GM18951 (cell line): ENCODE measurements around the gene EHD4.

Experiments
- POLR2A ChIP-seq: IDR thresholded peaks from 4 replicates; pipeline ENCODE4 v1.6.1; 2011; ENCODE audit warnings: mild to moderate bottlenecking; ENCODE audit not compliant: insufficient read length, insufficient read depth; ENCODE audit errors: extremely low read depth
- in situ Hi-C: fragments of 300-500 bp; cut with MboI; formaldehyde crosslinking; loops from one replicate; pipeline ENCODE4 v1.12.0; 2022; ENCODE audit warnings: low sequenced_read_pairs, mixed read lengths, inconsistent platforms; ENCODE audit not compliant: unreplicated experiment

The EHD4 gene

DNA sequence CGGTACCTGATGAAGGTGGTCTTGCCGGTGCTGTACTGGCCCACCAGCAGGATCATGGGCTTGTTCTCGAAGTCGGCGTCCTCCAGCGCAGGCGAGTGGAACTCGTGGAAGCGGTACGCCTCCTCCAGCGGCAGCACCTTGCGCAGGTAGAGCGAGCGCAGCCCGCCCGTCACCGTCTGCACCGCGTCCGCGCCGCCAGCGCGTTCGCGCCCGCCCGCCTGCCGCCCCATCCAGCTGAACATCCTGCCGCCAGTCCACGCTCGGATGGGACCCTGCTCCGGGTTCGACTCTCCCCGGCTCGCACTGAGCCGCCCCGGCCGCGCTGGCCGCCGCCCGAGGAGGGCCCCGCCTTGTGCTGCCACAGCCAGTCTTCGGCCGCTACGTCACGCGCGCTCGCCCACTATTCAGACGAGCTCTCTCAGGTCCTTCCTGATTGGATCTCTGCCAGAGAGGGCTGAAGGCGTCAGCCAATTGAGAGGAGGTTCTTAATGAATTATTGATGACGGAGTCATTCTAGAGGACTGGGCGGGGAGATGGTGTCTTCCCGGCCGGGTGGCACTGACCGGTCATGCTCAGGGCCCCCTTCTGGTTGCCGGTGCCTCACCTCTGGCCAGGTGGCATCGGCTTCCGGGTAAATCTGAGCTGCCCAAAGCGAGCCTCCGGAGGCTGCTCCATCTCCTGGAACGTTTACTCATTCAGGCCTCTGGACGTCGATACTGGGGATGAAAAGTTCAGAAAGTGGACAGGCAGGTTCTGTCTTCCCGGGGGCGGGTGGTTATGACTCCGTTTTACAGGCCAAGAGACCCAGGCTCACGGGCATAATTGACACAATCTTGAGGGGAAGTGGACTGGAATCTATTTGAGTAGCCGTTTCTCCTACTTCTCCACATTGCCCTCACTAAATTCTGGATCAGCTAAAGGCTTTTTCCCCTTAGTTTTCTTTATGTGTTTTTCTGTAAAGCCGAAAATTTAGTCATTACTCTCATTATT is at the start of gene EHD4:
EHD4 (minus strand) TSS at position 305 of the 990 bp plus-strand sequence; CDS start at position 242, 63 bp downstream.
- in situ Hi-C loops: no loop called here
- TF ChIP-seq POLR2A: peak; percentile 95

- no peak for TF ChIP-seq POLR2A
- in situ Hi-C loops: no loop called here
Observed at GRCh38 chr15:42021593-42021992, 49.2 kb upstream of the EHD4 start.

DNA sequence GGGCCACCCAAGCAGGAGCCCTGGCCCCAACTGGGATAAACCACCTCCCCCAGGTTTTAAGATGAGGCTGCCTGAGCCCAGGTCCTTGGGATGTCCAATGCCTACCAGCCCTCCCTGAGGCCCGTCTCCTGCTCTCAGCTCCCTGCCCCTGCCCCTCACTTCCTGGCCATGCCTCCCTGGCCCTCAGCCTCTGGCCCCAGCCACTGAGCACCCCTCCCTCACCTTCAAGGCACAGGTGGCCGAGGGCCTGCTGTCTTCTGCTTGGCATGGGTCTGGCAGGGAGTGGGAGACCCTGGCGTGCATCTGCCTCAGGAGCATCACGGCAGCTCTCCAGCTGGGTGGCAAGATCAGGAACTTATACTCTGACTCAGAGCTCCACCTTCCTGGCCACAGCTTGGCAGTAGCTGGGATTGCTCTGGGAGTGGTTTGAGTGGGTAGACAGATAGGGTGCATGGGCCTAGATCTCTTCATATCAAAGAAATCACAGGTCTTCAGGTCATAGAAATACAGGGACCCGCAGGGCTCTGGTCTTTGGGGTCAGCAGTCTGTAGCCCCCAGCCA is 48.4 kb upstream of the EHD4 start, which contains the start of gene PLA2G4E:
PLA2G4E (minus strand) TSS at position 330 of the 561 bp plus-strand sequence; CDS start at position 318, 12 bp downstream.
- in situ Hi-C loops: no loop called here
- TF ChIP-seq POLR2A: no peak

DNA sequence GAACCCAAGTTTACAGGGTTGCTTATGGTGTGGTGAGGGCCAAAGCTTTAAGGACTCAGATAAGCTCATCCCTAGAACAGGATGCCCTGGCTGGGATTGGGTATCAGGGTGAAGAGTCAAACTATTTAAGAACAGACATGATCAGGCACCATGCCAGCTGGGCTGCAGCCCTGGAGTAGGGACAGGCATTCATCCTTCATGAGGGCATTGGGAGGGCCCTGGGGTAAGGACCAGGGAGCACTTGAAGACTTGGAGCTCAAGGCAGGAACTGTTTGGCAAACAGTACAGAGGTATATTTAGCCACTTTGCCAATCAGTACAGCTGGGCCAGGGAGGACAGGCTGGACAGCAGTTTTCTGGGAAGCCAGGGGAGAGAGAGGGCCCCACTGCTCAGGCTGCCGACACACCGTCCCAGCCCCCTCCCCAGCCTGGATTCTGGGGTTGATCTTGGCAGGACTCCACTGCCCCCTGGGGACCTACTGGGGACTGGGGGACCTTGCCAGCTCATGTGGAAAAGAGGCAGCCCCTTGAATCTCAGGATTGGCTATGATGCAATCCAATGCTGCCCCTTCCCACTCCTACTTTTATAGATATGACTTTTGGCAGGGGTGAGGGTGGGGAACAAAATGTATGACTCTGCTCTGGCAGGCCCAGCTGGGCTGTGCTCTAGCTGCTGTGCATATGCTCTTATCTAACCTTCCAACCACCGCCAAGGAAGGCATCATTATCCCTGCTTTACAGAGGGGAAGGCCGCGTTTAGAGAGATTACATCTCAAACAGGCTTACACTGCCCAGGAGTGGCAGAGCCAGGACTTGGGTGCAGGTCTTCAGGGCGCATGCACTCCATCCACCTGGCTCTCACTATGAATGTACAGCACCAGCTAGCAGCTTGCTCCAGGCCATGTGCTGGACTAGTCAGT is 46.2 kb upstream of the EHD4 start:
- in situ Hi-C loops: no loop called here
- no peak for TF ChIP-seq POLR2A

- in situ Hi-C loops: no loop called here
Observed at GRCh38 chr15:42016971-42017370, 44.6 kb upstream of the EHD4 start.

DNA sequence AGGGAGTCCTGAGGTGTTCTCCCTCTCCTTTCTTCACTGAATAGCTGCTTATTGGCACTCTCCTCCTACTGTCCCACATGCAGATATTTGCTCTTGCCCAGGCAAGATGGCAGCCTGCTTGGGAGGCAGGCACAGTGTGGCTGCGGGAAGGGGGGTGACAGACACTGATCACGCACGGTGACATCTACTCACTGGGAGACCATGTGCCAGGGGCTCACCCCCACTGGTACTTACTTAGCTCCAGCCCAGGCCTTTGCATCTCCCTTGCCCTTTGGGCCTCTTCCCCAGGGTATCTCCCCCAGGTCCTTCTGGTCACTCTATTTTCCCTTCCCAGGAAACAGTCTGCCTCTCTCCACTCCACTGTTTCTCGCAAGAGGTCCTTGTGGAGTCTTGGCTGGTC is 42.0 kb upstream of the EHD4 start:
- in situ Hi-C loops: no loop called here
- no peak for TF ChIP-seq POLR2A

More at GRCh38 chr15:42016971-42017370, 44.6 kb upstream of the EHD4 start:
- no peak for TF ChIP-seq POLR2A

GRCh38 chr15:42012928-42013482 is 40.6 kb upstream of the EHD4 start:
- no peak for TF ChIP-seq POLR2A
- in situ Hi-C loops: no loop called here

- in situ Hi-C loops: no loop called here
- no peak for TF ChIP-seq POLR2A
Observed at GRCh38 chr15:42012241-42012640, 39.9 kb upstream of the EHD4 start.

GRCh38 chr15:42011074-42011473 is 38.7 kb upstream of the EHD4 start:
- in situ Hi-C loops: no loop called here

GRCh38 chr15:42010434-42010833 is 38.1 kb upstream of the EHD4 start:
- no peak for TF ChIP-seq POLR2A
- in situ Hi-C loops: no loop called here

More at GRCh38 chr15:42011074-42011473, 38.7 kb upstream of the EHD4 start:
- no peak for TF ChIP-seq POLR2A

- no peak for TF ChIP-seq POLR2A
- in situ Hi-C loops: no loop called here
Observed at GRCh38 chr15:42009474-42009873, 37.1 kb upstream of the EHD4 start.

- in situ Hi-C loops: no loop called here
- no peak for TF ChIP-seq POLR2A
Observed at GRCh38 chr15:42009022-42009421, 36.7 kb upstream of the EHD4 start.
